ENCODE results near the gene GUCY1A2.

- TF ChIP-seq POLR2A (IDR thresholded peaks at IDR 0.05; ENCODE audit: low read depth, low read length) (no peak), SPI1 (IDR thresholded peaks at IDR 0.05; ENCODE audit: low read depth, low read length) (no peak), POLR2AphosphoS5 (IDR thresholded peaks at IDR 0.05; ENCODE audit: low read depth, low read length) (no peak)
These were observed 722 bp upstream of the GUCY1A2 start for GRCh38 chr11:107018902-107019493.
